A549 (cell line): ENCODE measurements around the gene CFAP70. TPM values are rescaled to one million over a fixed set of nuclear protein-coding genes. Genes with fewer than 3 reads are reported as not detected.
A peak's percentile ranks its signal among the peaks of the same experiment; 100 is the strongest.

Experiments
- ATAC-seq, 2 experiments: fragments of 200-7000 bp in 1 of 2; fragments of >200 bp in 1 of 2; cut with Nextera tagmentation in 1 of 2; cut with Tn5 transposase in 1 of 2; 3 replicates each; pipeline versions ENCODE4 v1.8.0 to v1.9.1; 2018 to 2020; ENCODE audit warnings: mild to moderate bottlenecking in 1 of 2, moderate library complexity in 1 of 2
- CTCF ChIA-PET: fragments of 300-600 bp; sonication (Branson Sonifier 250); formaldehyde crosslinking; extraction: SDS; loops from one replicate; lab custom pipeline; 2021; ENCODE audit warnings: antibody characterized with exemption, inconsistent platforms; lab: Yijun Ruan, JAX
- POLR2A ChIA-PET: fragments of 350-600 bp; formaldehyde crosslinking; extraction: SDS; loops from one replicate; lab custom pipeline; 2021; ENCODE audit warnings: antibody characterized with exemption, inconsistent platforms; lab: Yijun Ruan, JAX
- DNase-seq, 2 experiments: peaks; one replicate each; pipeline versions ENCODE4 v3.0.0 to v3.0.0-alpha.2; 2011 to 2016; ENCODE audit warnings: low read depth in 1 of 2, low spot score in 1 of 2
- FAIRE-seq: peaks from 2 replicates; lab custom pipeline; 2011; peaks lifted over from hg19 to GRCh38; lab: Jason Lieb, UNC
- H3K27ac ChIP-seq, 2 experiments: fragments of >200 bp; sonication (Bioruptor Twin); formaldehyde crosslinking; 3 replicates each; pipeline ENCODE4 v1.5.1; 2016 to 2017
- H3K4me1 ChIP-seq: fragments of >200 bp; sonication (Bioruptor Twin); formaldehyde crosslinking; 3 replicates; pipeline ENCODE4 v1.6.1; 2016
- H3K4me2 ChIP-seq: fragments of >200 bp; sonication (Bioruptor Twin); formaldehyde crosslinking; 3 replicates; pipeline ENCODE4 v1.6.1; 2016
- H3K4me3 ChIP-seq: fragments of >200 bp; sonication (Bioruptor Twin); formaldehyde crosslinking; 3 replicates; pipeline ENCODE4 v1.5.1; 2016
- H3K9me3 ChIP-seq: fragments of >200 bp; sonication (Bioruptor Twin); formaldehyde crosslinking; 3 replicates; pipeline ENCODE4 v1.6.1; 2016
- ATOH8 ChIP-seq: fragments of 250-450 bp; sonication (Bioruptor Pico); IDR thresholded peaks from 2 replicates; pipeline ENCODE4 v1.5.0; 2020; ENCODE audit warnings: low read depth, mild to moderate bottlenecking, moderate library complexity
- BHLHE40 ChIP-seq: IDR thresholded peaks from 2 replicates; pipeline ENCODE4 v1.6.1; 2012; ENCODE audit warnings: low read depth, low read length, inconsistent platforms
- CTCF ChIP-seq: fragments of >200 bp; sonication (Bioruptor Twin); formaldehyde crosslinking; IDR thresholded peaks from 3 replicates; pipeline ENCODE4 v1.5.1; 2016
- E2F6 ChIP-seq: IDR thresholded peaks from 2 replicates; pipeline ENCODE4 v1.6.1; 2012; ENCODE audit warnings: low read depth, borderline replicate concordance
- FOSB ChIP-seq: fragments of 250-450 bp; sonication (Bioruptor Pico); IDR thresholded peaks from 2 replicates; pipeline ENCODE4 v1.5.0; 2020; ENCODE audit warnings: mild to moderate bottlenecking, moderate library complexity
- HOXA7 ChIP-seq: fragments of 250-450 bp; sonication (Bioruptor Pico); IDR thresholded peaks from 2 replicates; pipeline ENCODE4 v1.5.0; 2020; ENCODE audit warnings: mild to moderate bottlenecking, moderate library complexity
- MAFK ChIP-seq: fragments of 450-650 bp; IDR thresholded peaks from 2 replicates; pipeline ENCODE4 v1.6.1; 2014; ENCODE audit not compliant: partially characterized antibody
- MAX ChIP-seq: IDR thresholded peaks from 2 replicates; pipeline ENCODE4 v1.6.1; 2012
- MYC ChIP-seq: IDR thresholded peaks from 2 replicates; pipeline ENCODE4 v1.6.1; 2012; ENCODE audit warnings: mild to moderate bottlenecking, inconsistent platforms, low read length, improper control_type of control experiment, borderline replicate concordance
- NR3C1 ChIP-seq: fragments of >200 bp; sonication (Bioruptor Twin); formaldehyde crosslinking; IDR thresholded peaks from 3 replicates; pipeline ENCODE4 v1.6.1; 2017
- PBX3 ChIP-seq: IDR thresholded peaks from 2 replicates; pipeline ENCODE4 v1.6.1; 2012
- POLR2A ChIP-seq: IDR thresholded peaks from 2 replicates; pipeline ENCODE4 v1.6.1; 2012; ENCODE audit warnings: mild to moderate bottlenecking, low read length
- POLR2AphosphoS2 ChIP-seq: conservative IDR thresholded peaks from 2 replicates; pipeline ENCODE4 v1.6.1; 2012; ENCODE audit warnings: low read length, improper control_type of control experiment, inconsistent platforms
- RAD21 ChIP-seq, 2 experiments: fragments of >200 bp in 1 of 2; sonication (Bioruptor Twin) in 1 of 2; formaldehyde crosslinking in 1 of 2; IDR thresholded peaks in 1 of 2; conservative IDR thresholded peaks in 1 of 2; 2 replicates in 1 of 2; 3 replicates in 1 of 2; pipeline ENCODE4 v1.6.1; 2012 to 2018; ENCODE audit warnings: inconsistent platforms in 1 of 2
- RARB ChIP-seq: fragments of 250-450 bp; sonication (Bioruptor Pico); IDR thresholded peaks from 2 replicates; pipeline ENCODE4 v1.8.0; 2021; ENCODE audit warnings: mild to moderate bottlenecking, moderate library complexity
- RCOR1 ChIP-seq: fragments of 150-350 bp; IDR thresholded peaks from 2 replicates; pipeline ENCODE4 v1.6.1; 2014; ENCODE audit warnings: antibody characterized with exemption, low read length, low read depth
- RFX5 ChIP-seq: fragments of 450-650 bp; IDR thresholded peaks from 2 replicates; pipeline ENCODE4 v1.7.1; 2014; ENCODE audit warnings: antibody characterized with exemption, mild to moderate bottlenecking, moderate library complexity
- SMC3 ChIP-seq: fragments of >200 bp; sonication (Bioruptor Twin); formaldehyde crosslinking; IDR thresholded peaks from 3 replicates; pipeline ENCODE4 v1.6.1; 2018; ENCODE audit warnings: inconsistent platforms
- WGBS: methylation state at CpG from one replicate; pipeline ENCODE4 v1.1.6; 2017; ENCODE audit errors: missing lambda C conversion rate; 5-methylcytosine and 5-hydroxymethylcytosine counted together
- polyA plus RNA-seq, 4 experiments: library from polyadenylated mRNA; depleted of rRNA in 3 of 4; stranded (reverse); fragments of >200 nt; fragmentation: RNase III in 1 of 4; extraction: RNeasy Plus Mini Kit Qiagen cat#74134 plus additional on column Dnase treatment in 1 of 4; gene quantifications; 2 replicates in 3 of 4; 3 replicates in 1 of 4; pipeline ENCODE4 v1.2.3, GENCODE V29; 2011 to 2017

CFAP70 gene
- polyA plus RNA-seq, 2 of the 4 experiments (the other 2 are of a cell fraction): 0.34 to 0.98 TPM

- peak; percentile 68; the same call in 1 of the 2 replicates for TF ChIP-seq FOSB (CRISPR knock-in tag)
- TF ChIP-seq POLR2A: peak; percentile 35
- no peak for TF ChIP-seq CTCF
- TF ChIP-seq, all 56 proteins: peak for 2
- no peak for FAIRE-seq
- peak overlapping the region; percentile 94 to 95 for H3K27ac ChIP-seq
- ATAC-seq: peak; percentile 84
- no peaks in the 10 kb centered on the region for H3K9me3 ChIP-seq
- DNase-seq: peak; percentile 36 to 42
- H3K4me1 ChIP-seq: peaks cover 28% of the 10 kb centered on the region
- WGBS: 2% methylated on average over 19 of the region's 23 CpGs
- ChIA-PET CTCF (interaction anchor here (0.7 to 1.6 kb wide), 5 partner anchors 9 to 88 kb away, joined by 3 to 6 read pairs (median 3); no protein-coding TSS in a partner anchor), POLR2A (interaction anchor here (0.7 to 2.3 kb wide), 7 partner anchors 10 to 479 kb away, joined by 3 to 11 read pairs (median 4); partner anchors contain the start of gene CFAP70)
- H3K4me3 ChIP-seq: peak overlapping the region; percentile 94
- H3K4me2 ChIP-seq: peak overlapping the region; percentile 98
Observed at GRCh38 chr10:73251683-73252444, 106.8 kb downstream of the CFAP70 start.

GRCh38 chr10:73248259-73248724 lies 110.4 kb downstream of the CFAP70 start:
- no peak for DNase-seq
- ChIA-PET POLR2A (interaction anchor here (2.0 kb wide), 1 partner anchor 12 kb away, joined by 4 read pairs; no protein-coding TSS in a partner anchor), CTCF (interaction anchor here (1.7 kb wide), 2 partner anchors 8 to 15 kb away, joined by 4 to 10 read pairs; no protein-coding TSS in a partner anchor)
- Histone ChIP-seq H3K9me3 (no peaks in the 10 kb centered on the region), H3K4me2 (peak overlapping the region; percentile 87), H3K4me3 (no peak overlapping the region), H3K27ac (peak overlapping the region; percentile 88 to 89; a peak in 4 of 6 replicates), H3K4me1 (peaks cover 36% of the 10 kb centered on the region)
- 58% methylated on average over 5 of the region's 5 CpGs for WGBS
- TF ChIP-seq PBX3: no peak
- TF ChIP-seq RCOR1: no peak
- TF ChIP-seq NR3C1: no peak
- ATAC-seq: no peak
- no peak for FAIRE-seq

- Histone ChIP-seq H3K4me3 (peak overlapping the region; percentile 78), H3K9me3 (no peaks in the 10 kb centered on the region), H3K27ac (peak overlapping the region; percentile 88 to 89), H3K4me2 (peak overlapping the region; percentile 87), H3K4me1 (peaks cover 36% of the 10 kb centered on the region)
- FAIRE-seq (no peak), DNase-seq (no peak), ATAC-seq (no peak)
- CTCF ChIA-PET: interaction anchor here (1.7 kb wide), 2 partner anchors 8 to 16 kb away, joined by 4 to 10 read pairs; no protein-coding TSS in a partner anchor
- 38% methylated on average over 4 of the region's 4 CpGs for WGBS
- TF ChIP-seq MAFK: peak; percentile 70
- 0 out of 2 replicates have a peak, but pooled peaks have one; percentile 51 for TF ChIP-seq HOXA7 (CRISPR knock-in tag)
- TF ChIP-seq MYC: no peak; the same call in 1 of the 2 replicates
- POLR2A ChIA-PET: interaction anchor here (0.6 to 2.1 kb wide), 20 partner anchors 9 to 378 kb away, joined by 3 to 15 read pairs (median 4); partner anchors contain the start of genes ANXA7, CFAP70, ECD and FAM149B1
Observed at GRCh38 chr10:73247509-73248258, 111.0 kb downstream of the CFAP70 start.

GRCh38 chr10:73246646-73247508 lies 111.8 kb downstream of the CFAP70 start, which contains the start of gene DNAJC9:
Gene DNAJC9 (minus strand): TSS chr10:73247255. CDS start chr10:73247189, 66 bp downstream.
- Histone ChIP-seq H3K4me1 (peaks cover 36% of the 10 kb centered on the region), H3K27ac (peak within 1 kb of the TSS; percentile 88 to 89), H3K9me3 (no peaks in the 10 kb centered on the region), H3K4me2 (peak within 1 kb of the TSS; percentile 87), H3K4me3 (peak within 1 kb of the TSS; percentile 78)
- WGBS: 2% methylated on average over 39 of the region's 78 CpGs
- ChIA-PET POLR2A (interaction anchor here (0.6 to 2.1 kb wide), 20 partner anchors 9 to 379 kb away, joined by 3 to 15 read pairs (median 4); partner anchors contain the start of genes ANXA7, CFAP70, ECD and FAM149B1), CTCF (interaction anchor here (1.6 to 1.7 kb wide), 3 partner anchors 9 to 78 kb away, joined by 4 to 10 read pairs (median 5); no protein-coding TSS in a partner anchor)
- ATAC-seq (peak; percentile 89 to 91), FAIRE-seq (no peak), DNase-seq (peak; percentile 91 to 98)
- TF ChIP-seq SMC3 (no peak), FOSB (CRISPR knock-in tag) (0 out of 2 replicates have a peak, but pooled peaks have one; percentile 28), RARB (peak; percentile 42; the same call in 1 of the 2 replicates), ATOH8 (CRISPR knock-in tag) (peak; percentile 40; the same call in 1 of the 2 replicates), E2F6 (peak; percentile 51; the same call in 1 of the 2 replicates), MYC (peak; percentile 94), POLR2AphosphoS2 (peak; percentile 51; the same call in 1 of the 2 replicates), RAD21 (conservative IDR thresholded peaks at IDR 0.05 in 1 of 2, IDR thresholded peaks at IDR 0.05 in 1 of 2) (peak in 1 of 2 experiments; percentile 26; a peak in 2 of 5 replicates), BHLHE40 (no peak), RFX5 (no peak), MAX (peak; percentile 96), MAFK (no peak)
